NCI-H2196 (cell line): ENCODE results near the gene MARS2.
"Not testable (repeated sequence)": the region's sequence is repeated elsewhere in the genome, so short reads cannot be mapped to it uniquely, and the experiment has no call there.

Experiments
- DNase-seq: peaks from one replicate; lab custom pipeline; 2025; ENCODE audit not compliant: unreplicated experiment; lab: John Stamatoyannopoulos, UW

Gene MARS2

DNA sequence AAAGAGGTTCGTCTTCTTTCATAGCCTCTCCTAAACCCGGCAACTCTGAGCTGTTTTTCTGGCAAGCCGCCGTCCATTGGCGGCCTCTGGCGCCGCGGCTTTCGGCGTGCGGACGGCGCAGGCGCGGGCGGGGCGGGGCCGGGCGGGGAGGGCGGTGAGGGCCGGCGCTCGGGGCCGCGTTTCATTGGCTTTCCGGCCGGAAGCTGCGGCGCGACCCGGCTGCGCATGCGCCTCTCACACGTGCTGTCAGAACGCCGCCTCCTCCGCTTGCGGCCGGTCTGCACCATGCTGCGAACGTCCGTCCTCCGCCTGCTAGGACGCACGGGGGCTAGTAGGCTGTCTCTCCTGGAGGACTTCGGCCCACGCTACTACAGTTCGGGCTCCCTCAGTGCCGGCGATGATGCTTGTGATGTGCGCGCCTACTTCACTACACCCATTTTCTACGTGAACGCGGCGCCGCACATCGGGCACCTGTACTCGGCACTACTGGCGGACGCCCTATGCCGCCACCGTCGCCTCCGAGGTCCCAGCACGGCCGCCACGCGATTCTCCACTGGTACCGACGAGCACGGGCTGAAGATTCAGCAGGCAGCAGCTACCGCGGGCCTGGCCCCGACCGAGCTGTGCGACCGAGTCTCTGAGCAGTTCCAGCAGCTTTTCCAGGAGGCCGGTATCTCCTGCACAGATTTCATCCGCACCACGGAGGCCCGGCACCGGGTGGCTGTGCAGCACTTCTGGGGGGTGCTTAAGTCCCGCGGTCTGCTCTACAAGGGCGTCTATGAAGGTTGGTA lies at the start of gene MARS2:
Gene MARS2 (plus strand): TSS at position 249 of the 791 bp plus-strand sequence. CDS start 37 bp downstream, at position 286.
- peak; percentile 93 for DNase-seq

DNA sequence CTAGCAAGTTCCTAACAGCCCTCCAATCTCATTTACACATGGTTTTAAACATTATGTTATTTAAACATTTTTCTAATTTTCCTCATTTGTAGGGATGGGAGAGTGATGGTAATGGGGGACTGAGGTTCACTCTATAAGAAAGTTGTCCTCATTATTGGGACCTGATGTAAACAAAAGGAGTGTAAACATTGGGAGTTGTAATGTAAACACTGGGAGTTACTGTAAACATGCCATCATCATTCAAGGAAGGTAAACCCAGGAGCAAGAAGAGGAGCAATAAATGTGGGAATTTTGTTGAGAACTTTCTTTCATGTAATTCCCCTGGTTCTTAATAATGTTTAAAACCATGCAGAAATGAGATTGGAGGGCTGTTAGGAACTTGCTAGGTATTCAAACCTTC lies 47.6 kb upstream of the MARS2 start:
- no peak for DNase-seq

DNA sequence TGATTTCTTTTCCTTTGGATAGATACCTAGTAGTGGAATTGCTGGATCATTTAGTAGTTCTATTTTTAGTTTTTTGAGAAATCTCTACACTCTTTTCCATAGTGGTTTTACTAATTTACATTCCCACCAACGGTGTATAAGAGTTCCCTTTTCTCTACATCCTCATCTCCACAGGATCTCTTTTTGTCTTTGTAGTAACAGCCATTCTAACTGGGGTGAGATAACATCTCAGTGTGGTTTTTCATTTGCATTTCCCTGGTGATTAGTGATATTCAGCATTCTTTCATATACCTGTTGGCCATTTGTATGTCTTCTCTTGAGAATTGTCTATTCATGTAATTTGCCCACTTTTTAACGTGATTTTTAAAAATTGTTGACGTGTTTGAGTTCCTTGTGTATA lies 43.5 kb upstream of the MARS2 start:
- no peak for DNase-seq

DNA sequence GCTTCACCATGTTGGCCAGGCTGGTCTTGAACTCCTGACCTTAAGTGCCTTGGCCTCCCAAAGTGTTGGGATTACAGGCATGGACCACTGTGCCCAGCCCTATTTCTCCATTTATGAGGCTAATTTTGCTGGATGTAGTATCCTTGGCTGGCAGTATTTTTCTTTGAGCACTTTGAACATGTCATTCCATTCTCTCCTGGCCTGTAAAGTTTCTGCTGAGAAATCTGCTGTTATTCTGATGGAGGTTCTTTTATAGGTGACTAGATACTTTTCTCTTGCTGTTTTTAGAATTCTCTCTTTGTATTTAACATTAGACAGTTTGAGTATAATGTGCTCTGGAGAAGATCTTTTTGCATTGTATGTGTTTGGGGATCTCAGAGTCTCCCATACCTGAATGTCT lies 38.9 kb upstream of the MARS2 start:
- no peak for DNase-seq

DNA sequence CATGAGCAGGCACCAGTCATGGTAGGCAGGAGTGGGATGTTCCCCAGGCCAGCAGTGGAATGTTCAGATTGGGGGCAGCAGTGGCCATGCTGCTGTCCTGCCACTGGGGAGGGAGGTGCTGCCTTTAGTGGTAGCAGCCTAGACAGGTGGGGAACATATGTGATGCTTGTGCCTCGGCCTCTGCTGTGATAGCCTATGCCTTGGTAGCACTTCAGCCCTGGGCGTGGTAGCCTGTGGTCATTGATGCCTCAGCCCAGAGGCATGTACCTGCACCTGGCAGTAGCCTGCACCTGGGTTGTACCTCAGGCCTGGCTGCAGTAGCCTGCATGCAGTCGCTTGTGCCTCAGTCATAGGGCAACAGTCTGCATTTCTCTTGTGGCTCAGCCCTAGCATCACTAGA lies 36.9 kb upstream of the MARS2 start:
- DNase-seq, result no peak

DNA sequence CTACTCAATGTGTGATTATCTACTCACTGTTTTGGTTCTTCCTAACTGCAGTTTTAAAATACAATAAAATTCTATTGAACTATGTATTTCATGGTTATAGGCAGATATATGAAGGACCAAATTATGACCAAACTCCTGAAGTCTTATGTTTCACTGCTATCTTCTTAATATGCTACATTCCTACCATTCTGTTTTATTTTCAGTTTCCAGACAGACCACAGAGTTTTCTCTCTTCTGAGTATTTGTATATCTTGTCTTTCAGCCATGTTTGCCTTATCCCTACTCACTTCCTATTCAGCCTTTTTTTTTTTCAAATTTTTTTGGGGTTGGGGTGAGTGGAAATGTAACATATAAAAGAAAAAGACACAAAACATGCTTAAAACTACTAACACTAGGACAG lies 36.1 kb upstream of the MARS2 start:
- no peak for DNase-seq

DNA sequence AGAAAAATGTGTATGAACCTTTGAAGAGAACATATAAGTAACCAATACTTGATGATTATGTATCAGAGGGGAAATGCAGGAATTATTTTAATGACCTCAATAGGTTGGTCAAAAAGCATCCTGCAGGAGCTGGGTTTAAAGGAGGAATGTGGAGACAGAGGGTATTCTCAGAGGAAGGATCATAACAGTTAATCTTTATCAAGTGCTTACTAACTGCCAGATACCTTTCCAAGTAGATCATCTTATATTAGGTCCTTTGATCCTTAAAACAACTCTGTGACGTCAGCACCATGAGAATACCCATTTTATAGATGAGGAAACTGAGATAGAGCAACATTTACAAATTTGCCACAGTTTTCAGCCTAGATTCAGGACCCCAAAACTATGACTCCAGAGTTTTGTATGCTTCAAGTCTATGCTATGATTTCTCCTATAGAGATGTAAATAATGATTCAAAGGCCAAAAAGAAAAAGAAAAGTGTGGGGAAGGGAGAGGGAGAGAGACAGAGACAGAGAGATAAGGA lies 32.7 kb upstream of the MARS2 start:
- DNase-seq, result no peak

DNA sequence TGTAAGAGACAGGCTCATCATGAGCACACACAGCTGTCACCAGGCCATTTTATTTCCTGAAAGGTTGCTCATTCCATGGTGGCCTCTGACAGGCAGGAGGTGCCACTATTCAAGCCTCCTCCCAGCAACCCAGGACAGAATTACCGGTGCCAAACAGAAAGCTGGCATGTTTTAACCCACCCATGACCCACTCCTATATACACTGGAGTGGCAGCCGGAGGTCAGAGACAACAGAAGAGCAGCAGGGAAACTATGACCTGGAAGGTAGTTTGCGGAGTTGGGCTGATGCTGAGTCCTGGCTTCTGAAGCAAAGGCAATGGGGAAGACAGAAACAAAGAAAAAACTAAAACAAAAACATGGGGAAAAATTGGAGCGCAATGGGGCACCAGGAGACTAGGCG lies 32.1 kb upstream of the MARS2 start:
- no peak for DNase-seq

DNA sequence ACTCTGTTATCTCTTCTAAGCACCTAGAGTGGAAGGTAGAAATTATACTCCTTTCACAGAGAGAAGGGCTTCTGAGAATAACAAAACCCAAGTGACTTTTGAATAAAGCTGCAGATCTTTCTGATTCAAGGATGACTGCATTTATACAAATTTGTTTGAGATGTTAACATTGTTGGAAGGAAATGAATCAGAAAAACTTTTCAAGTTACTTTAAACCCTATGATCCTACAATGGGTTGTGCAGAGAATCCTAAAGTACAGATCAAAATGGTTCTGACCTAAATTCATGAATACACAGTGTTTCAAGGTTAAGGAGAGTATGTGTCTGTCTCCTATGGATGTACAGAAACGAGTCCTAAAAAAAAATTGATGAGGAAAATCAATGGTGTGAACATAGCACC lies 31.6 kb upstream of the MARS2 start:
- DNase-seq, result no peak

DNA sequence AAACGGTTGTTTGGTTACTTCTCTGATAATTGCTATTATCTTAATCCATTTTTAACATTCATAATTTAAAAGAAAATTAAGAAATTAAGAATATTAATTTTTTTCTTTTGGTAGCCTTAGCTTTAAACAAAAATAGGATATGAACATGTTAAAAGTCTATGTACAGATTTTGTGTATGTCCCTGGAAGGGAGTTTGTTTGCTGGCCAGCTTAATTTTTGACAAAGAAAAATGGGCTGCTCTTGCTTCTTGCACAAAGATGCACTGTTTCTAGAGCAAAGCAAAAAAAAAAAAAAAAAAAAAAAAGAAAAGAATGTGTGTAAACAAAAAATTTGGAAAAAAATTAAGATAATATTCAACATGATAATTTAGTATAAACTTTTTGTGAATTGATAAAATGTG lies 31.1 kb upstream of the MARS2 start:
- DNase-seq, result no peak

DNA sequence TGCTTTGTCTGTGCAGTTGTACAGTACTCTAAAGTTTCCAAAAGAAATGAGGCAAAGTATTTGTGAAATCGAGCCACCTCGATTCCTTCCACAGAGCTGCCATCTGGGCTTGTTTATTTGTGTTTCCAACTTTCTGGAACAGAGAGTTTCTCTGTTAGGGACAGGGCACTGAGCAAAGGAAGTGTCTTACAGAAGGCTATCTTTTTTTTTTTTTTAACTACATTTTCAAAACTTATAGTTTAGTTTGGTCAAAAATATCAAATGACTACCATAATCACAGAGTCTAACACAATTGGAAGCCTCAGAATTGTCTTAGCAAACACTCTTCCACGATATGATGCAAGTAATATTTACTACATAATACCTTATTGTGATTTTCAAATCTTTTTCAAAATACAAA lies 30.6 kb upstream of the MARS2 start:
- DNase-seq, result no peak

DNA sequence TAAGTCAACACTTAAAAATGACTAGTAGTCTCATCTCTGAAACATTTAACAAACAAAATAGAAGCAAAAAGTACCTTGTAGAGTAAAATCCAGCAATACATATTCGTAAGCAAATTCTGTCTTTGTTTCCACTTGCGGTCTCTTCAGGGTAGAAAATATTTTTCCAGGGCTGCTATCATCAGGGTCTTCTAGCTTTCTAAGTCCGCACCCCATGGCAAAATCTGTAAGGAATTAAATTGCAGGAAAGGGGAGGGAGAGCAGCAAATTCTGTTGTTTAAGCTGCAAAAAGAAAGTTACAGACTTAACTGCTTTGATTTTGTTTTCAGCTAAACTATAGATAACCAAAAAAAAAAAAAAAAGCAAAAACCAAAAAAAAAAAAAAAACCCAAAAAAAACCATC lies 29.9 kb upstream of the MARS2 start, which contains the start of gene RFTN2:
Gene RFTN2 (minus strand): TSS at position 342 of the 400 bp plus-strand sequence. CDS start 129 bp downstream, at position 213.
- DNase-seq, result no peak

DNA sequence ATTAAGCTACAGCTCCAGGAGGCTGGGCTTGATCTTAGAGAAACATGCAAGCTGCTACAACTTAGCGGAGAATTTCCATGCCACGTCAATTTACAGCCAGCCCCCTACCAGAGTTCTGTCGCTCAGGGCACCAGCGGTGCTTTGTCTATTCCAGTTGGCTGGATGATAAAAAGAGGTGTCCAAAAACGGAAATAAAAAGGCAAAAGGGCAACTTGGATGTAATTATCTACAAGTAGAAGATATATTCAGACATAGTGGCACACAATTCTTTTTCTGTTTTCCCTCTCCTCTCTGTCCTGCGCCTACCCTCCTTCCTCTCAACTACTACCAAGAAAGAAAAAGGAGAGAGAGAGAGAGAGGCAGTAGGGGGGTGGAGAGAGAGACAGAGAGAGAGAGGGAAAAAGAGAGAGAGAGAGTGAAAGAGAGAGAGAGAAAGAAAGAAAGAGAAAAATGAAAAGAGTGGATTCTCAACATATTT lies 29.4 kb upstream of the MARS2 start:
- no peak for DNase-seq

DNA sequence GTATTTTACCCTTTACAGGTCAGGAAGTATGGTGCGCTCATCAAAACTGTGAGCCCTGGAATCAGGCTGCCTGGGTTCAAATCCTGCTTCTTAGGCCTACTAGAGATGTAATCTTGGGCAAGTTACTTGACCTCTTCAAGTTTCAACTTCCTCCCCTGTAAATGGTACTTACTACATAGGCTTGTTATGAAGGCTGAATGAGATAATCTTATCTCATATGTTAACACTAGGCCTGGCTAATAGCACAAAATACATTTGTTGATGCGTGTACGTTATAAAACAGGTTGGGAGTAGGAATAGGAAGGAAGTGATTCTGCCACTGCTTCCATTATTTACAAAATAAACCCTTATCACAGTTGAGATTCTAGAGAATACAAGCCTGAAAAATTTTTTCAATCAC lies 28.1 kb upstream of the MARS2 start:
- no peak for DNase-seq

DNA sequence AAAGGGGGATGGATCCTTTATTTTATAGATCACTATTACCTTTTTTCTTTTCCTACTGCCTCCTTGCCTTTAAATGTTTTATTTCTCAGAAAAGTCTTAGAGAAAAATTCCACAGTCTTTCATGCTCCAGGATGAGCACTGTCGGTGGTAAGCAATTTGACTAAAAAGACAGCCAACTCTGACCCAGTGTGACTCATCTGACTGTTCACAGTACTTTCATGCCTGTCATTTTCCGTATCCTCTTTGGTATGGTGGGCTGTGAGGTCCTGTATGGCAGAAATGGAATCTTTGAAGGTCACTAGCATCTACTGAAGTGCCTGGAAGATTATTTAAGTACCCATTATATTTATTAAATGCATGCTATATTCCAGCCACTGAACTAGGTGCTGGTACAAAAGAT lies 27.7 kb upstream of the MARS2 start:
- DNase-seq, result no peak

DNA sequence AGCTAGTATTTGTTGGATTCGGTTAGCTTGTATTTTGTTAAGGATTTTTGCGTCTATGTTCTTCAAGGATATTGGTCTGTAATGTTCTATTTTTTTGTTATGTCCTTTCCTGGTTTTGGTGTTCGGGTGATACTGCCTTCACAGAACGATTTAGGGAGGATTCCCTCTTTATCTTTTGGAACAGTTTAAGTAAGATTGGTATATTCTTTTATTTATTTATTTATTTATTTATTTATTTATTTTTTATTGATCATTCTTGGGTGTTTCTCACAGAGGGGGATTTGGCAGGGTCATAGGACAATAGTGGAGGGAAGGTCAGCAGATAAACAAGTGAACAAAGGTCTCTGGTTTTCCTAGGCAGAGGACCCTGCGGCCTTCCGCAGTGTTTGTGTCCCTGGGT lies 10.0 kb upstream of the MARS2 start:
- not testable (repeated sequence) for DNase-seq

DNA sequence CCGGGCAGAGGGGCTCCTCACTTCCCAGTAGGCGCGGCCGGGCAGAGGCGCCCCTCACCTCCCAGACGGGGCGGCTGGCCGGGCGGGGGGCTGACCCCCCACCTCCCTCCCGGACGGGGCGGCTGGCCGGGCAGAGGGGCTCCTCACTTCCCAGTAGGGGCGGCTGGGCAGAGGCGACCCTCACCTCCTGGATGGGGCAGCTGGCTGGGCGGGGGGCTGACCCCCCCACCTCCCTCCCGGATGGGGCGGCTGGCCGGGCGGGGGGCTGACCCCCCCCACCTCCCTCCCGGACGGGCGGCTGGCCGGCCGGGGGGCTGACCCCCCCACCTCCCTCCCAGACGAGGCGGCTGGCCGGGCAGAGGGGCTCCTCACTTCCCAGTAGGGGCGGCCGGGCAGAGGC lies 9.2 kb upstream of the MARS2 start:
- not testable (repeated sequence) for DNase-seq

DNA sequence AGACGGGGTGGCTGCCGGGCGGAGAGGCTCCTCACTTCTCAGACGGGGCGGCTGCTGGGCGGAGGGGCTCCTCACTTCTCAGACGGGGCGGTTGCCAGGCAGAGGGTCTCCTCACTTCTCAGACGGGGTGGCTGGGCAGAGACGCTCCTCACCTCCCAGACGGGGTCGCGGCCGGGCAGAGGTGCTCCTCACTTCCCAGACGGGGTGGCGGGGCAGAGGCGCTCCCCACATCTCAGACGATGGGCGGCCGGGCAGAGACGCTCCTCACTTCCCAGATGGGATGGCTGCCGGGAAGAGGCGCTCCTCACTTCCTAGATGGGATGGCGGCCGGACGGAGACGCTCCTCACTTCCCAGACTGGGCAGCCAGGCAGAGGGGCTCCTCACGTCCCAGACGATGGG lies 8.6 kb upstream of the MARS2 start:
- not testable (repeated sequence) for DNase-seq

DNA sequence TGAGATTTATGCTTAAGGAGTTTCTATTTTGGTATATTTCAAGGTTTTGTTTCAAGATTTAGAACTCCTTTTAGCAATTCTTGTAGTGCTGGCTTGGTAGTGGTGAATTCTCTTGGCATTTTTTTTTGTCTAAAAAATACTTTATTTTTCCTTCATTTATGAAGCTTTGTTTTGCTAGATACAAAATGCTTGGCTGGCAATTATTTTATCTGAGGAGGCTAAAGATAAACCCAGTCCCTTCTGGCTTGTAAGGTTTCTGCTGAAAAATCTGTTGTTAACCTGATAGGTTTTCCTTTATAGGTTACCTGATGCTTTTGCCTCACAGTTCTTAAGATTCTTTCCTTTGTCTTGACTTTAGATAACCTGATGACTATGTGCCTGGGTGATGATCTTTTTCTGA lies 5.4 kb upstream of the MARS2 start:
- DNase-seq, result not testable (repeated sequence)

DNA sequence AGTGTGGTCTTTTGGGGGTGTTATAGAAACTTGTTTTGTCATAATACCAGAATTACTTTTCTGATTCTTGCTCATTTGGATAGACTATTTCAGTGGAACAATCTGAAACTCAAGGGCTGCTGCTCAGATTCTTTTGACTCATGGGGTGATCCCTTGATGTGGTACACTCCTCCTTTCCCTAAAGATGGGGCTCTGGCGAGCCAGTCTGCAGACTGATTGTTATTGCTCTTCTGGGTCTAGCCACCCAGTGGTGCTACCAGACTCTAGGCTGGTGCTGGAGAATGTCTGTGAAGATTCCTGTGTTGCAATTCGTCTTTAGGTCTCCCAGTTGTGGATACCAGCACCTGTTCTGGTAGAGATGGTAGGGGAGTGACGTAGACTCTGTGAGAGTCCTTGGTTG lies 4.2 kb upstream of the MARS2 start:
- no peak for DNase-seq

DNA sequence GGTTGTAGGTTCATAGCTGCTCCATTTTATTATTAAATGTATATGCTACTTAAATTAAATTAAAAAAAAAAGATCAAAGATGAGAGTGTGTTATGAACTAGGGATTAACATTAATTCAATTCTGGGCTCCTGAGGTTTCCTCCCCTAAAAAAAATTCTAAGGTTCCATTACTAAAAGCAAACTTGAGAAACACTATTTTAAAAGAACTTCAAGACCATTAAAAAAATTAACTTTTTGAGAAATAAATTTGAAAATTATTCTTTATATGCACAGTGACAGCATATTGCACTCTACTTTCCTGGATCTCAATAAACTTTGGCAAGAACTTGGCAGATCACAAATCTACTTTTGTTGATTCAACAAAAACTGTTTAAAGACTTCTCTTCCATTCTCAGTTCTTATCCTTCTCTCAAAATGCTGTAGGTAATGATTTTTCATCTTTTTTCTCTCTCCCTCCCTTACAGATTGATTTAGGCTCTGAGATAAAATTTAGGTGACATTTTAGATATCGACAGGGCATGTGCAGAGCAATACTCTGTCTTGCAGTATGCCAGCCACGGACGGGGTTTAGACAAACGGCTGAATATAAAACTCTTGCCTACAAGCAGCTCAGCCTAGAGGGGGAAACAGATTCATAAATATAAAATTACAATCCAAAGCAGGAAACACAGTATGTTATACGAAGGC lies 592 bp upstream of the MARS2 start:
- DNase-seq, result no peak
